Fibroblast of the aortic adventitia (primary cell): Measurements from ENCODE around the gene SETD2. TPM values are rescaled to one million over a fixed set of nuclear protein-coding genes. Genes with fewer than 3 reads are reported as not detected.
A peak's percentile ranks its signal among the peaks of the same experiment; 100 is the strongest.

Experiments used
- DNase-seq: peaks from one replicate; pipeline ENCODE4 v3.0.0-alpha.2; 2010; ENCODE audit warnings: low read depth
- H3K4me3 ChIP-seq: 2 replicates; pipeline ENCODE4 v1.5.1; 2011; ENCODE audit warnings: low read depth, mild to moderate bottlenecking, control low read depth, low read length, moderate library complexity
- total RNA-seq: library from RNA; depleted of rRNA; stranded (reverse); fragments of >200 nt; gene quantifications from 2 replicates; pipeline ENCODE4 v1.2.3, GENCODE V29; 2012; ENCODE audit warnings: low replicate concordance
- TF ChIP-seq, protein P1 (sequence below): IDR thresholded peaks from 2 replicates; pipeline ENCODE4 v1.5.1; 2011; ENCODE audit warnings: mild to moderate bottlenecking, low read length, control low read depth, inconsistent platforms; ENCODE audit not compliant: insufficient read depth

Gene SETD2
- total RNA-seq, 1 donor, result 37.6 TPM

DNA sequence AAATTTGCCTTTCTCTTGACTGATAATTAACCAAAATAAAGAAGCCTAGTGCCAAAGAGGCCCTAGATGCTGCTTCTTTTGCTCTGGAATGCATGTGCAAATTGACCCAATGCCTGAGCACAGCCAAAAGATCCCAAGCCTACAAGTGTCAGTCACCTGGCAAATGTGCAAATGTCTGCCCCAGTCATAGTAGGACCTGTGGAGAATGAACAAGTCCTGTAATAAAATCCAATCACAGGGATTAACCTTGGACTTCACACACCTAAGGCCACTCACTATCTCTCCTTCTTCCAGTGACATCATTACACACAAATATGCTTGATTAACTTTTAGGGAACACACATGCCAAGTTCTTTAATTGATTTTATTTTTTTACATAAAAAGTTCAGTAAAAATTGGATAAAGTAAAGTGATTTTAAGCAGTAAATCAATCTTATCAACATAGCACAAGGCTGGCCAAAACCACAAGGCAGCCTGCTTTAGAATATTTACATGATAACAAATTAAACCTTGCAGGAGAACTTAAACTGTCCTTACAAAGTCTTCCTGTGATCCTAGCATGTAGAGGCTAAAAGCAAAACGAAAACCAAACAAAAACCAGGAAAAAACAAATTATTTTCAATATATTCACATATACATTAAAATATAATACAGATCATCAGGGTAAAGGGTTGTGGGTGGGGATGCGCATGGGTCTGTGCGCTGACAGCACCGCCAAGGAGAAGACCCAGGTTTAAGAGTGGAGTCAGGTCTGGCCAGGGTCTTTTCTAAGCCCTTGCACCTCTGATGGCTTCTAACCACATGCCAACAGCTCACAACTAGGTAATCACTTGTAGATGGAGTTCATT lies 147.6 kb downstream of the SETD2 start:
- TF ChIP-seq, protein P1, sequence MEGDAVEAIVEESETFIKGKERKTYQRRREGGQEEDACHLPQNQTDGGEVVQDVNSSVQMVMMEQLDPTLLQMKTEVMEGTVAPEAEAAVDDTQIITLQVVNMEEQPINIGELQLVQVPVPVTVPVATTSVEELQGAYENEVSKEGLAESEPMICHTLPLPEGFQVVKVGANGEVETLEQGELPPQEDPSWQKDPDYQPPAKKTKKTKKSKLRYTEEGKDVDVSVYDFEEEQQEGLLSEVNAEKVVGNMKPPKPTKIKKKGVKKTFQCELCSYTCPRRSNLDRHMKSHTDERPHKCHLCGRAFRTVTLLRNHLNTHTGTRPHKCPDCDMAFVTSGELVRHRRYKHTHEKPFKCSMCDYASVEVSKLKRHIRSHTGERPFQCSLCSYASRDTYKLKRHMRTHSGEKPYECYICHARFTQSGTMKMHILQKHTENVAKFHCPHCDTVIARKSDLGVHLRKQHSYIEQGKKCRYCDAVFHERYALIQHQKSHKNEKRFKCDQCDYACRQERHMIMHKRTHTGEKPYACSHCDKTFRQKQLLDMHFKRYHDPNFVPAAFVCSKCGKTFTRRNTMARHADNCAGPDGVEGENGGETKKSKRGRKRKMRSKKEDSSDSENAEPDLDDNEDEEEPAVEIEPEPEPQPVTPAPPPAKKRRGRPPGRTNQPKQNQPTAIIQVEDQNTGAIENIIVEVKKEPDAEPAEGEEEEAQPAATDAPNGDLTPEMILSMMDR, result no peak
- peak; percentile 28 for DNase-seq
- H3K4me3 ChIP-seq, result no peak overlapping the region

GRCh38 chr3:47015151-47015550 lies 148.8 kb downstream of the SETD2 start:
- H3K4me3 ChIP-seq, result no peak overlapping the region
- TF ChIP-seq, protein P1, result no peak
- DNase-seq, result no peak

GRCh38 chr3:47014036-47014435 lies 149.9 kb downstream of the SETD2 start:
- no peak for DNase-seq
- TF ChIP-seq, protein P1, result no peak
- H3K4me3 ChIP-seq, result no peak overlapping the region

DNA sequence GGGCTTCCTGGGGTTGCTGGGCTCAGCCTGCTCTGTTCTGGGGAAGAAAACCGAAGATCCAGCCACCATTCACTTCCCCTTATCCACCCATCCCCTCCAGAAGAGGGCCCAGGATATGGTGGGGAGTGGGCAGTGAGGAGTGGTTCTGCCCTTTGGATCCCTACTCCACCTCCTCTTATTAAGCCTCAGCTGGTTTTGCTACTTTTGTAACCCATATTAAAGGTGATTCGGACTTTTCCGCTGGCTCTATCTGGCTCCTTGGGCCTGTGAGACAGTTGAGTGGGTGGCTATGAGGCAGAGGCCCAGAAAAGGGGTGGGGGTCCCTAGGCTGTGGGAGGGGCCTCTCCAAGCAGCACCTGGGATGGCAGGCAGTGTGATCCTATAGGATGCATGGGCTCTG lies 150.7 kb downstream of the SETD2 start:
- H3K4me3 ChIP-seq, result no peak overlapping the region
- TF ChIP-seq, protein P1, result no peak
- no peak for DNase-seq

GRCh38 chr3:47012342-47013230 lies 151.3 kb downstream of the SETD2 start:
- no peak overlapping the region for H3K4me3 ChIP-seq
- TF ChIP-seq, protein P1, result no peak
- no peak for DNase-seq

- DNase-seq, result no peak
- TF ChIP-seq, protein P1, result no peak
- H3K4me3 ChIP-seq, result no peak overlapping the region
These were observed 152.5 kb downstream of the SETD2 start for GRCh38 chr3:47011371-47011770.
